ENCODE data around the gene KCNA1.

The KCNA1 gene

GRCh38 chr12:4933411-4933810 is 23.7 kb downstream of the KCNA1 start:
- DNase-seq (ENCODE audit: low spot score): no peak
- TF ChIP-seq CTCF (IDR thresholded peaks at IDR 0.05): no peak
- no peak overlapping the region for H3K4me3 ChIP-seq
- no peak overlapping the region for H3K27ac ChIP-seq

- H3K27ac ChIP-seq: no peak overlapping the region
- no peak for TF ChIP-seq CTCF (IDR thresholded peaks at IDR 0.05)
- DNase-seq (ENCODE audit: low spot score): no peak
- H3K4me3 ChIP-seq: no peak overlapping the region
Observed at GRCh38 chr12:4934407-4935035, 24.8 kb downstream of the KCNA1 start.

- DNase-seq (ENCODE audit: low spot score): no peak
- no peak for TF ChIP-seq CTCF (IDR thresholded peaks at IDR 0.05)
- no peak overlapping the region for H3K27ac ChIP-seq
- H3K4me3 ChIP-seq: no peak overlapping the region
Observed at GRCh38 chr12:4938900-4939299, 29.2 kb downstream of the KCNA1 start.

- Histone ChIP-seq H3K4me3 (no peak overlapping the region), H3K27ac (no peak overlapping the region)
- no peak for DNase-seq (ENCODE audit: low spot score)
- TF ChIP-seq CTCF (IDR thresholded peaks at IDR 0.05): no peak
Observed at GRCh38 chr12:4939418-4940023, 29.8 kb downstream of the KCNA1 start.

GRCh38 chr12:4943067-4943937 is 33.6 kb downstream of the KCNA1 start:
- H3K4me3 ChIP-seq: no peak overlapping the region
- no peak for DNase-seq (ENCODE audit: low spot score)
- no peak for TF ChIP-seq CTCF (IDR thresholded peaks at IDR 0.05)
- no peak overlapping the region for H3K27ac ChIP-seq

- no peak overlapping the region for H3K27ac ChIP-seq
- TF ChIP-seq CTCF (IDR thresholded peaks at IDR 0.05): no peak
- no peak overlapping the region for H3K4me3 ChIP-seq
- DNase-seq (ENCODE audit: low spot score): no peak
Observed at GRCh38 chr12:4943938-4944284, 34.2 kb downstream of the KCNA1 start.

Data from coronary artery (tissue), 2 donors.